HUES6 (cell line): Measurements from ENCODE around the gene SUN2.

Experiments
- H3K27ac ChIP-seq: 2 replicates; pipeline ENCODE4 v1.7.0; 2013; ENCODE audit warnings: low read depth, mild to moderate bottlenecking, low read length, inconsistent platforms
- H3K27me3 ChIP-seq: 2 replicates; pipeline ENCODE4 v1.6.1; 2013; ENCODE audit warnings: low read length; ENCODE audit not compliant: control insufficient read depth, insufficient read depth
- H3K36me3 ChIP-seq: 2 replicates; pipeline ENCODE4 v1.6.1; 2013; ENCODE audit warnings: low read length; ENCODE audit not compliant: control insufficient read depth, insufficient read depth
- H3K4me1 ChIP-seq: 2 replicates; pipeline ENCODE4 v1.6.1; 2013; ENCODE audit warnings: low read length; ENCODE audit not compliant: control insufficient read depth, insufficient read depth
- H3K4me3 ChIP-seq: 2 replicates; pipeline ENCODE4 v1.5.1; 2013; ENCODE audit warnings: low read depth, low read length
- H3K9ac ChIP-seq: one replicate; pipeline ENCODE4 v1.6.1; 2013; ENCODE audit warnings: mild to moderate bottlenecking, low read length
- H3K9me3 ChIP-seq: 2 replicates; pipeline ENCODE4 v1.6.1; 2013; ENCODE audit warnings: low read depth, low read length; ENCODE audit not compliant: control insufficient read depth, insufficient read depth

SUN2 gene

DNA sequence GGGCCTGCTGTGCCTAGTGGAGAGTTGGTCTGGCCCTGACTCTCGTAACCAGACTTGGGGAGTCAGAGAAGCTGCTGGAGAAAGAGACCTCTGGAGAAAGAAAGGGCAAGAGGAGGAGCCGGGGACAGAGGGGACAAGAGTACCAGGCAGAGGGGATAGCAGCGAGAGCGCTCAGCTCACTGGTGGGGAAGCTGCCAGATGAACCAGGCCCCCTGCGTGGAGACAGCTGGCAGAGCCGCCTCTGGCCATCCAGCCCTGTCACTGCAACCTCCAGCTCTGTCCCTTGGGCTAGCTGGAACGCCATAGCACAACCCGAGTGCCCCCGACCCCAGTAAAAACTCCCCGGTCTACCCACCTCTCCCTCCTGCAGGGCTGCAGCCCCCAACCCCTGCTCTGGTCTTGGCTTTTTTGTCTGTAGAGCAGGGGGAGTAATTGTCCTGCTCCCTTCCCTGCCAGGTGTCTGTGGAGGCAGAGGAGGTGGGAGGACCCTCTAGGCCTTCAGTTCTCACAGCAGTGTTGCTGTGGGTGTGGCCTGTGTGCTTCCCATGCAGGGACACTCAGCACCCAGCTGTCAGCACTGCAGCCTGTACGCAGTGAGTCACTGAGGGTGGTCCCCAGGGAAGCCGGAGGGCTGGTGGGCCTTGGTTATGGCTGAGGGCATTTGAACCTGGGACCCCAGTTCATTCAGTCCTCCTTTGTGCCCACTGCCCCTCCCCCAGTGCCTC is 4.8 kb upstream of the SUN2 start:
- Histone ChIP-seq H3K36me3 (no peaks in the 10 kb centered on the region), H3K27me3 (no peaks in the 10 kb centered on the region; the same call in 1 of the 2 replicates), H3K9ac (no peak overlapping the region), H3K4me3 (no peak overlapping the region), H3K4me1 (peaks cover 22% of the 10 kb centered on the region; the same call in 1 of the 2 replicates), H3K27ac (no peak overlapping the region), H3K9me3 (no peaks in the 10 kb centered on the region)

GRCh38 chr22:38759005-38759404 is 3.2 kb upstream of the SUN2 start:
- Histone ChIP-seq H3K4me3 (no peak overlapping the region), H3K27ac (no peak overlapping the region), H3K4me1 (peaks cover 29% of the 10 kb centered on the region), H3K9ac (no peak overlapping the region), H3K27me3 (no peaks in the 10 kb centered on the region; the same call in 1 of the 2 replicates), H3K9me3 (no peaks in the 10 kb centered on the region), H3K36me3 (no peaks in the 10 kb centered on the region)

DNA sequence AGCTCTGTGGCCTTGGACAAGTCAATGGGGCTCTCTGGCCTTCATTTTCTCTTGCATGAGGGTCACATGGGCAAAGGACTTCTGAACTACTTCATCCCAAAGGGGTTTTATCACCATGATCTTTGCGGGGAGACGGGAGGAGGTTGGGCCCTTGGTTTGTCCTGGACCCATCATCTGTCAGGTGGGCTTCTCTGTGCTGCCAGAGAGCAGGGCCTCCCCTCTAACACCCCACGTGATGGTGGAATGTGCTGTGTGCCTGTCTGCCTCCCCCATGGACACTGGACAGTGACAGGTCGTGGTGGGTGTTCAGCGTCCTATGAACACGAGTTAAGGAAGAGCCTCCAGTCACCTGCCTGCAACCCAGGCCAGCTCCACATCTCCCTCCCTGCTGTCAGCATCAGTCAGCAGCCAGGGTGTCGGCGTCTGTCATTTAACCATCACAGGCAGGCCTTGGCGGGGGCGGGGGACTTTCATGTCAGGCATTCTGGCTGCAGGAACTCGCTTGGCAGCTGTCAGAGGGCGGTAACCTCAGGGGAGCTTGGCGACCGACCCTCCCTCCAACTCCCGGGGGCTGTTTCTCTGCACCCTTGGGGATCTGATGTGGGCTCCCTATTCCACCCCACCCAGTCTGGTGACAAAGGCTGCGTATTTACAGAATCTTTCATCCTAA is 2.6 kb upstream of the SUN2 start:
- H3K27ac ChIP-seq: no peak overlapping the region
- no peak overlapping the region for H3K4me3 ChIP-seq
- peaks cover 33% of the 10 kb centered on the region for H3K4me1 ChIP-seq
- H3K9me3 ChIP-seq: no peaks in the 10 kb centered on the region
- no peaks in the 10 kb centered on the region for H3K36me3 ChIP-seq
- no peak overlapping the region for H3K9ac ChIP-seq
- no peaks in the 10 kb centered on the region; the same call in 1 of the 2 replicates for H3K27me3 ChIP-seq

- Histone ChIP-seq H3K36me3 (no peaks in the 10 kb centered on the region), H3K27ac (no peak overlapping the region), H3K9me3 (no peaks in the 10 kb centered on the region), H3K27me3 (no peaks in the 10 kb centered on the region; the same call in 1 of the 2 replicates), H3K9ac (no peak overlapping the region), H3K4me3 (no peak overlapping the region), H3K4me1 (peaks cover 30% of the 10 kb centered on the region)
These were observed 1.6 kb upstream of the SUN2 start for GRCh38 chr22:38757464-38757757.

GRCh38 chr22:38756711-38757463 is 1.1 kb upstream of the SUN2 start:
- no peaks in the 10 kb centered on the region for H3K36me3 ChIP-seq
- no peak overlapping the region for H3K27ac ChIP-seq
- no peaks in the 10 kb centered on the region; the same call in 1 of the 2 replicates for H3K27me3 ChIP-seq
- H3K4me3 ChIP-seq: peak overlapping the region; percentile 86
- H3K9ac ChIP-seq: no peak overlapping the region
- H3K9me3 ChIP-seq: no peaks in the 10 kb centered on the region
- peaks cover 30% of the 10 kb centered on the region for H3K4me1 ChIP-seq

GRCh38 chr22:38755155-38755910 is 465 bp downstream of the SUN2 start:
- H3K9ac ChIP-seq: peak overlapping the region; percentile 40
- H3K4me1 ChIP-seq: peaks cover 23% of the 10 kb centered on the region
- H3K9me3 ChIP-seq: no peaks in the 10 kb centered on the region
- H3K4me3 ChIP-seq: peak overlapping the region; percentile 86
- H3K36me3 ChIP-seq: peaks cover 14% of the 10 kb centered on the region; the same call in 1 of the 2 replicates
- H3K27ac ChIP-seq: no peak overlapping the region
- no peaks in the 10 kb centered on the region; the same call in 1 of the 2 replicates for H3K27me3 ChIP-seq

- peaks cover 22% of the 10 kb centered on the region for H3K4me1 ChIP-seq
- no peak overlapping the region for H3K27ac ChIP-seq
- H3K4me3 ChIP-seq: peak overlapping the region; percentile 86
- peaks cover 19% of the 10 kb centered on the region; the same call in 1 of the 2 replicates for H3K36me3 ChIP-seq
- no peaks in the 10 kb centered on the region for H3K9me3 ChIP-seq
- H3K9ac ChIP-seq: peak overlapping the region; percentile 40
- H3K27me3 ChIP-seq: no peaks in the 10 kb centered on the region; the same call in 1 of the 2 replicates
These were observed 1.0 kb downstream of the SUN2 start for GRCh38 chr22:38754751-38755154.

DNA sequence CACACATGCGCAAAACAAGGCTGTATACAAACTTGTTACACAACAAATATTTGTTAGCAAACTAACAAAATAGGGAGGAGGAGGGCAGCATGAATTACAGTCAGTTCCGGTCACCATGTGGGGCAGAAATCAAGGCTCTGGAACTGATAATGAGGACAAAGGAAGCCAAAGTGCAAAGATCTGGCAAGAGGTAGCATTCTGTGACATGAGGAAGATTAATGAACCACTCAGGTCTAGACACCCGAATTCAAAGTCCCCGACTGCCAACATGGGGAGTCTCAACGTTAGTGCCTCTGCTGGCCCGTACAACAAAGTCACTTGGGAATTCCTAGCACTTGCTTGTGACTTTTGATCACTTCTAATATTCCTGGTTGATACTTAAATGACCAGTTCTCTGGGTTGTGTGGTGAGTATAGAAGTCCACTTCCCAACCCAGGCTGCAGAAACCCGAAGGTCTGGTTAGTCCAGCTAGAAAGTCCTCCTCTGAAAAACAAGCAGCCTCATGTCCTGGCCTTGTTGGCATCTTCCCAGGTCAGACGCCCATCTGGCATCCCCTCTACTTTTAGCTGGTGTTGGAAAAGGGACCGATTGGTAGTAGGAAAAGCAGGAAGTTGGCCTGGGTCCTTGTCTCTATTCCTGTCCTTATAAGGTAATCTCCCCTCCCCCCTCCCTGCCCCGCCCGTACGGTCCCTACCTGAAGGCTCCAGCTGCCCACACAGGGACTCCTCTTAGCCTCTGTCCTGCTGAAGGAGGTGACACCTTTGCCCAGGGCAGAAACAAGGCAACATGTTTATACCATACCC is 1.6 kb downstream of the SUN2 start:
- Histone ChIP-seq H3K27me3 (no peaks in the 10 kb centered on the region; the same call in 1 of the 2 replicates), H3K9me3 (no peaks in the 10 kb centered on the region), H3K4me3 (peak overlapping the region; percentile 86), H3K36me3 (peaks cover 21% of the 10 kb centered on the region; the same call in 1 of the 2 replicates), H3K4me1 (peaks cover 22% of the 10 kb centered on the region), H3K9ac (peak overlapping the region; percentile 23), H3K27ac (no peak overlapping the region)

DNA sequence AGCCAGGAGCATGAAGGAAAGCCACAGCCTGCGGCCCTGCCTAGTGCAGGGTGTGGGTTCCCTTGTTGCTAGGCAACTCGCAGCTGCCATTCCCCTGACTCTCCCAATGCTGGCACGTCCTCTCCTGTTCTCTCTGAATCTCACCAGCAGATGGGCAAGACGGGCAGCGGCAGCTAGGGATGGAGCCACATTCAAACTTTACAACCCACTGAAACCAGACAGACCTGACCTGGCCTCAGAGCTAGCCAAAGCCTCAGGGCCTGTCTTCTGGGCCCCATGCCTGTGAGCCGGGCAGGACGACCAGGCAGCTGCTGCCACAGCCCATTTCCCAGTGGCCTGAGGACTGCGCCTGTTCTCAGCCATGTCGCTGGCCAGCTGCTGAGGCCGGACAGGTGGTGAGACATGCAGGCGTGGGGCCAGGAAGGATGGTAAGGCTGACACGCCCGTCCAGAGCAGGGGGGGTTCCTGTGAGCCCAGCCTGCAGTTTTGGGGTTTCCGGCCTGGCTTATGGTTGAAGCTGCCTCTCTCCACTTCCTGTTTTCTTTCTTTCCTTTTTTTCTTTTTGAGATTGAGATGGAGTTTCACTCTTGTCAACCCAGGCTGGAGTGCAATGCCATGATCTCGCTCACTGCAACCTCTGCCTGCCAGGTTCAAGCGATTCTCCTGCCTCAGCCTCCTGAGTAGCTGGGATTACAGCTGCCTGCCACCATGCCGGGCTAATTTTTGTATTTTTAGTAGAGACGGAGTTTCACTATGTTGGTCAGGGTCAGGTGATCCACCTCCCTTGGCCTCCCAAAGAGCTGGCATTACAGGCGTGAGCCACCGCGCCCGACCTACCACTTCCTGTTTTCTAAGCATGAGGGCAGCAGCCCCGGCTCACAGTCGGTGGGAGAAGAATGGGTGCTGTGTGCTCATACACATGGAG is 4.1 kb downstream of the SUN2 start:
- H3K4me1 ChIP-seq: peaks cover 15% of the 10 kb centered on the region
- H3K36me3 ChIP-seq: peaks cover 25% of the 10 kb centered on the region
- no peaks in the 10 kb centered on the region; the same call in 1 of the 2 replicates for H3K27me3 ChIP-seq
- H3K9ac ChIP-seq: no peak overlapping the region
- no peaks in the 10 kb centered on the region for H3K9me3 ChIP-seq
- H3K27ac ChIP-seq: no peak overlapping the region
- no peak overlapping the region for H3K4me3 ChIP-seq
